GM18867 (cell line): Measurements from ENCODE around the gene AHI1.

ENCODE experiments used
- ATAC-seq: cut with Tn5 transposase; IDR thresholded peaks from one replicate; pipeline ENCODE4 v1.9.1; 2021; ENCODE audit warnings: mild to moderate bottlenecking, moderate library complexity; ENCODE audit not compliant: unreplicated experiment

Gene AHI1

GRCh38 chr6:135243871-135244796 is 253.4 kb downstream of the AHI1 start:
- no peak for ATAC-seq

GRCh38 chr6:135240711-135241110 is 256.8 kb downstream of the AHI1 start:
- ATAC-seq: no peak

- no peak for ATAC-seq
Observed at GRCh38 chr6:135236732-135237131, 260.8 kb downstream of the AHI1 start.

- ATAC-seq: no peak
Observed at GRCh38 chr6:135236319-135236718, 261.2 kb downstream of the AHI1 start.

- no peak for ATAC-seq
Observed at GRCh38 chr6:135235716-135236115, 261.8 kb downstream of the AHI1 start.

GRCh38 chr6:135234492-135234780 is 263.1 kb downstream of the AHI1 start:
- no peak for ATAC-seq

GRCh38 chr6:135233686-135234491 is 263.7 kb downstream of the AHI1 start:
- ATAC-seq: peak; percentile 70
